ENCODE measurements around the gene USP9X. TPM values are rescaled to one million over a fixed set of nuclear protein-coding genes. Genes with fewer than 3 reads are reported as not detected.

USP9X gene
- polyA plus RNA-seq, 1 of the 3 experiments (the other 2 are of a cell fraction): 13.2 TPM

GRCh38 chrX:41066391-41066790, 18.9 kb upstream of the USP9X start (continued):
- no peak for TF ChIP-seq REST (IDR thresholded peaks at IDR 0.05; ENCODE audit: low read depth, low read length)
- no peak for TF ChIP-seq RFX5 (IDR thresholded peaks at IDR 0.05; ENCODE audit: low read length)
- no peak for TF ChIP-seq FOXJ3 (CRISPR knock-in tag; IDR thresholded peaks at IDR 0.05)
- no peak for TF ChIP-seq SMC3 (IDR thresholded peaks at IDR 0.05; ENCODE audit: low read depth, low read length)
- no peak for TF ChIP-seq YY1 (IDR thresholded peaks at IDR 0.05; ENCODE audit: low read depth)

- no peak for DNase-seq
- Histone ChIP-seq H3K4me1 (ENCODE audit: control insufficient read depth in 1 of 2, insufficient read depth in 2 of 2, low read depth in 1 of 2, low read length in 1 of 2) (no peaks in the 10 kb centered on the region), H3F3A (replicated peaks; ENCODE audit: insufficient read depth) (peaks cover 5% of the 10 kb centered on the region), H3K79me2 (ENCODE audit: insufficient read depth) (no peaks in the 10 kb centered on the region), H3K9ac (no peak overlapping the region), H3K9me3 (no peaks in the 10 kb centered on the region), H2AFZ (ENCODE audit: low read depth) (no peak overlapping the region), H3K4me2 (no peak overlapping the region), H3K27ac (ENCODE audit: low read depth in 2 of 2, low read length in 1 of 2) (no peak overlapping the region), H3K4me3 (ENCODE audit: low read depth in 2 of 2, low read length in 1 of 2) (no peak overlapping the region), H3K27me3 (ENCODE audit: insufficient read depth) (peaks cover 5% of the 10 kb centered on the region; the same call in 1 of the 2 replicates), H4K20me1 (ENCODE audit: insufficient read depth) (no peaks in the 10 kb centered on the region), H3K36me3 (replicated peaks in 1 of 2; ENCODE audit: control insufficient read depth in 1 of 2, insufficient read depth in 2 of 2, low read length in 1 of 2) (no peaks in the 10 kb centered on the region), H3K9me2 (no peaks in the 10 kb centered on the region)
- ChIA-PET CTCF (interaction anchor here (1.1 kb wide), 1 partner anchor 48 kb away, joined by 3 read pairs; no protein-coding TSS in a partner anchor), POLR2A (no interaction called here)
- 42% methylated on average over 1 of the region's 1 CpG for WGBS (ENCODE audit: low lambda C conversion rate)
- TF ChIP-seq MEF2A (IDR thresholded peaks at IDR 0.05; ENCODE audit: borderline replicate concordance, low read depth): no peak
These were observed 18.3 kb upstream of the USP9X start for GRCh38 chrX:41066969-41067368.

GRCh38 chrX:41067721-41068120, 17.5 kb upstream of the USP9X start:
- no peak for TF ChIP-seq GABPA (IDR thresholded peaks at IDR 0.05; ENCODE audit: low read depth)
- CTCF ChIA-PET: no interaction called here
- Histone ChIP-seq H3K9me2 (no peaks in the 10 kb centered on the region), H3K27ac (ENCODE audit: low read depth in 2 of 2, low read length in 1 of 2) (no peak overlapping the region), H4K20me1 (ENCODE audit: insufficient read depth) (no peaks in the 10 kb centered on the region), H3K9me3 (no peaks in the 10 kb centered on the region), H3K79me2 (ENCODE audit: insufficient read depth) (no peaks in the 10 kb centered on the region), H3K4me3 (ENCODE audit: low read depth in 2 of 2, low read length in 1 of 2) (no peak overlapping the region), H3K36me3 (replicated peaks in 1 of 2; ENCODE audit: control insufficient read depth in 1 of 2, insufficient read depth in 2 of 2, low read length in 1 of 2) (no peaks in the 10 kb centered on the region), H3K4me2 (no peak overlapping the region), H3F3A (replicated peaks; ENCODE audit: insufficient read depth) (peaks cover 5% of the 10 kb centered on the region), H3K27me3 (ENCODE audit: insufficient read depth) (peaks cover 5% of the 10 kb centered on the region; the same call in 1 of the 2 replicates), H3K9ac (no peak overlapping the region), H2AFZ (ENCODE audit: low read depth) (no peak overlapping the region), H3K4me1 (ENCODE audit: control insufficient read depth in 1 of 2, insufficient read depth in 2 of 2, low read depth in 1 of 2, low read length in 1 of 2) (no peaks in the 10 kb centered on the region)
- DNase-seq: no peak
- POLR2A ChIA-PET: no interaction called here
- WGBS (ENCODE audit: low lambda C conversion rate): 65% methylated on average over 5 of the region's 5 CpGs

Measured in SK-N-SH (cell line).